ENCODE results near the gene TOX2.
"Not testable (repeated sequence)": the region's sequence is repeated elsewhere in the genome, so short reads cannot be mapped to it uniquely, and the experiment has no call there.

Gene TOX2

DNA sequence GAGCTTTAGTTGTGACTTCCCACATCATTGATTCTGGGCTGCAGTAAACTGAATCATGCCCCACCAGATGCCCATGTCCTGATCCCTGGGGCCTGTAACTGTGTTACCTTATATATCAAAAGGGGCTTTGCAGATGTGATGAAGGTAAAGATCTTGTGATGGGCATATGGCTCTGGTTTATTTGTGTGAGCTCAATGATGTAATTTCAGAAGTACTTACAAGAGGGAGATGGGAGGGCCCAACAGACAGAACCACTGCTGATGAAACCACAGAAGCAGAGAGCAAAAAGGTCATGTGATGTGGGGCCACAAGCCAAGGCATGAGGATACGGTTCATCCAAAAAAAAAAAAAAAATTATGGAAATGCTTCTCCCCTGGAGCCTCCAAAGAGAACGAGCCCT lies 118.7 kb downstream of the TOX2 start:
- DNase-seq (ENCODE audit: low read depth), result no peak

GRCh38 chr20:44033873-44034272 lies 119.2 kb downstream of the TOX2 start:
- DNase-seq (ENCODE audit: low read depth), result no peak

DNA sequence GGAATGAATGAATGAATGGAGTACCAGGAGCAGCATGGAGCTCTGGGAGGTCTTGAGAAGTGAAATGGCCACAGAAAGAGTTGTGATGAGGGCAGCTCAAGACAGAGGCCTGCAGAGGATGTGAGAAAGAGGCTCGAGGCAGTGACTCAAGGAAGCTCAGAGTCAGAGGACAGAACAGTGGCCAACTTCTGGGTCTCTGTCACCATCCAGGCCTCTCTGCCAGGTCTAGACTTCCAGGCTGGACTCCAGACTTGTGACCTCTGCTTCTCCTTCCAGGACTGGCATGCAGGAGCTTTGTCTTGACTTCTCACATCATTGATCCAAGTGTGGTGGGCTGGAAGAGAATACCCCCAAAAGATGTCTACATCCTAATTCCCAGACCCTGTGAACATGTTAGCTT lies 119.8 kb downstream of the TOX2 start:
- DNase-seq (ENCODE audit: low read depth), result no peak

DNA sequence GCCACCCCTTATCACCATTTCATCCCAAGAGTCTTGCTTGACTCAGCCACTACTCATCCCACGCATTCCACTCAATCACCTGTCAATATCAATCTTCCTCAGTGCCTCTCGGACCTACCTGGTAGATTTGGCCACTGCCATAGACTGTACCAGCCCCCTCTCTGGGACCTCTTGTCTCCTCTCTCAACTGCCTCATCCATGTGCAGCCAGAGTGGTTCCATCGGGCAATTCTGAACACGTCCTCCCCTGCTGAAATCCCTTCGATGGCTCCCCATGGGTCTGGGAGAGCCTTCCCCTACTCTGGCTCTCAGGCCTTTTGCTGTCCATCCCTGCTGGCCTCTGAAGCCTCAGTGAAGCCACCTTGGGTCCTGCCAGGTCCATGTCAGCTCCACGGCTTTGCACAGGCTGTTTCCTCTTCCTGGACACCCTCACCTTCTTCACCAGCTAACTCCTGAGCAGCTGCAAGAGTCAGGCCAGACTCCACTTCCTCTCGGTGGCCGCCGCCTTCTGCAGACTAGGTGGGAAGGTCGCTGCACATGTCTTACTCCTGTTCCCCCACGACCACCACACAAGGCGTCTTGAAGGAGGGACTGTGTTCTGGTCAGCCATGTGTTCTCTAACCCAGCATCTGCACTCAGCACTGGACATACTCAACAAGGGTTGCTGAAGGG lies 120.4 kb downstream of the TOX2 start:
- DNase-seq (ENCODE audit: low read depth), result no peak

DNA sequence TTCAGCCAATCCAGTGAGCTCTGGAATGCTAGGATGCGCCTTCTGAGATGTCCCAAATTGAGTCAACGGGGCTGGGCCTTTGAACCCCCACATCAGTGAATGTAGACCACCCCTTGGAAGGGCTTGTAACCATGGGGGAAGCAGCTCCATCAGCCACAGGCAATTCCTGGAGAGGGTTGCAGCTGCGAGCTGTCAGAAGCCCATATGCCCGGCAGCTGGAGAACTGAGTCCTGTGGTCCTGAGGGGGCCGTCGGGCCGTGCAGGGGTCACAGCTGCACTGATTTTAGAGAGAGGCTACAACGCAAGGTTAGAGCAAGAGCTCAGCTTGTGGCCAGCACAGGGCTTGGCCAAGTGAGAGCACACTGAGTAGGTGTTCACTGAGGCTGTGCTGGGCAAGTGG lies 121.3 kb downstream of the TOX2 start:
- DNase-seq (ENCODE audit: low read depth), result no peak

GRCh38 chr20:44036441-44036840 lies 121.8 kb downstream of the TOX2 start:
- DNase-seq (ENCODE audit: low read depth), result no peak

DNA sequence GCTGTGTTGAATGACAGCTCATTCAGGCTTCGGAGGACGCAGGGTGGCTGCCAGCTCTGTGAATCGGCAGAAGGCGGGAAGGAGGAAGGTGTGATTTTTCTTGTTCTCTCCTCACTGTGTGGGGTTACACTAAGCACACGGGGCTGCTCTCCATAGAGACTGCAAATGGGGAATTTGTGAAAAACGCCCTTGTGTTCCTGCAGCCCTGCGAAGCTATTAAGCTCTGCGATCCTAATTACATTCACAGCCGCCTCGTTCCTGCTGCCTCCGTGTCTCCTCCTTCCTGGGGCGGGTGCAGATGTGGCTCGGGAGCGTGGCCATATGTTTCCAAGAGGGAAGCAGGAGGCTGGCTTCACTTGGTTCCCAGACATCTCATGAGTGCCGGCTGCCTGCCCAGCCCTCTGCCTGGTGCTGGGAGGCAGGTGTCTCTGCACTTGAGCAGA lies 124.0 kb downstream of the TOX2 start:
- DNase-seq (ENCODE audit: low read depth), result no peak

DNA sequence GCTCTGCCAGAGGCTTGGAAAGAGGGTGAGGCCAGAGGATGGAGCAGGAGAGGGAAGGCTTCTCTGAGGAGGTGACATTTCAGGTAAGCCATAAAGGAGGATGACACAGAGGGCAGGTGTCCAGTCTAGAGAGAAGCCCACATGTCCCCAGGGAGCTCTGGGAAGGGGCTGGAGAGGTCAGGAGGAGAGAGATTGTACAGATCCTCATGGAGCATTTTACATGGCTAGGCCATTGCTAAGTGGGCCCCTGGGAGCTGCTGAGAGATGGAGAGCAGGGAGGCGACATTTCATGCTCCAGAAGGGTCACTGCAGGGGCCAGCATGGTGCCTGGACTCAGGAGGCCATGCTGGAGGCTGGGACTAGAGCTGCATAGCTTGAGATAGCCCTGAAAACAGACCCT lies 124.5 kb downstream of the TOX2 start:
- no peak for DNase-seq (ENCODE audit: low read depth)

GRCh38 chr20:44039741-44040140 lies 125.1 kb downstream of the TOX2 start:
- DNase-seq (ENCODE audit: low read depth), result no peak

GRCh38 chr20:44040202-44040915 lies 125.7 kb downstream of the TOX2 start:
- DNase-seq (ENCODE audit: low read depth), result no peak

DNA sequence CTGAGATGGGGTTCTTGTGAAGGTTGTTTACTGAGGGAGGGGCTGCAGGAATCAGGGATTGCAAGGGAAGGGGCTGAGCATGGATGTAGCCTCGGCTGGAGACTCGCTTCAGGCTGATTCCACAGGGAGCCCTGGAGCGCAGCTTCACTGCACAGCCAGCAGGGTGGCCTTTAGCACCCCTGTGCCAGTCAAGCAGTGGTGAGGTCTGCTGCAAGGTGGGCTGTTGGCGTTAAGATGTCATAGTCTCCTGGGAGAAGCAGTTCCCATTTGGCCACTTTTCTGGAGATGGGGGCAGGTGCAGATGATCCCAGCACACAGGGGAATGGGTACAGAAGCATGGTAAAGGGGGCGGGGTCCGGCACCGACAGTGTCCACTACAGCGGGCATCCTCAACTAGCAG lies 126.3 kb downstream of the TOX2 start:
- DNase-seq (ENCODE audit: low read depth), result no peak

DNA sequence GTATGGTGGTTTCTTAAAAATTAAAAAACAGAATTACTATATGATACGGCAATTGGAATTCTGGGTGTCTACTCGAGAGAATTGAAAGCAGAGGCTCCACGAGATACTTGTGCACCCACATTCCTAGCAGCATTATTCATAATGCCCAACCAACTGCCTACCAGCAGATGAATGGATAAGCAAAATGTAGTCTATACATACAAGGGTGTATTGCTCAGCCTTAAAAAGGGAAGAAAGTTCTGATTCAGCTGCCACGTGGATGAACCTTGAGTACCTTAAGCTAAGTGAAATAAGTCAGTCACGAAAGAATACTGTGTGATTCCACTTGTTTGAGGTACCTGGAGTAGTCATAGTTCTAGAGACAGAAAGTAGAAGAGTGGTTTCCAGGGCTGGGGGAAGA lies 130.1 kb downstream of the TOX2 start:
- not testable (repeated sequence) for DNase-seq (ENCODE audit: low read depth)

- DNase-seq (ENCODE audit: low read depth), result no peak
Measured at GRCh38 chr20:44050327-44050726, 135.7 kb downstream of the TOX2 start.

GRCh38 chr20:44050925-44051660 lies 136.4 kb downstream of the TOX2 start:
- no peak for DNase-seq (ENCODE audit: low read depth)

- DNase-seq (ENCODE audit: low read depth), result no peak
Measured at GRCh38 chr20:44051661-44052000, 137.0 kb downstream of the TOX2 start.

- no peak for DNase-seq (ENCODE audit: low read depth)
Measured at GRCh38 chr20:44052166-44052565, 137.5 kb downstream of the TOX2 start.

DNA sequence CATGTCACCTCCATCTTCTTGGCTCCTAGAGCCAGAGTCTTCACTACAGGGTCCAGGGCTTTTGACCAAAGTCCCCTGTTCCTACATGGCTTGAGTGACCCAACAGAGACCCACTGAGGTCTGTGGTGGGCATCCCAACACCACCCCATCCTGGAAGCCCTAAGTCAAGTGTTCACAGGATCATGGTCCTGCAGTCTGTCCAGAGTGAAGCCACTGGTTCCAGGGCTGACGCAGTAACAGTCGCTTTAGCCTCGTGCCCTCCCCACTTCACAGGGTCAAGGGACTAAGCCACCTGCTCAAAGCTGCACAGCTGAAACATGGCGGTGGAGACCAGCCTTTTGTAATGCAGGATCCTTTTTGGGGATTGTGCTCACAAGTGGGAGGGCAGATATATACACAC lies 138.4 kb downstream of the TOX2 start:
- no peak for DNase-seq (ENCODE audit: low read depth)

GRCh38 chr20:44054118-44054517 lies 139.5 kb downstream of the TOX2 start:
- DNase-seq (ENCODE audit: low read depth), result no peak

GRCh38 chr20:44054849-44055248 lies 140.2 kb downstream of the TOX2 start:
- no peak for DNase-seq (ENCODE audit: low read depth)

DNA sequence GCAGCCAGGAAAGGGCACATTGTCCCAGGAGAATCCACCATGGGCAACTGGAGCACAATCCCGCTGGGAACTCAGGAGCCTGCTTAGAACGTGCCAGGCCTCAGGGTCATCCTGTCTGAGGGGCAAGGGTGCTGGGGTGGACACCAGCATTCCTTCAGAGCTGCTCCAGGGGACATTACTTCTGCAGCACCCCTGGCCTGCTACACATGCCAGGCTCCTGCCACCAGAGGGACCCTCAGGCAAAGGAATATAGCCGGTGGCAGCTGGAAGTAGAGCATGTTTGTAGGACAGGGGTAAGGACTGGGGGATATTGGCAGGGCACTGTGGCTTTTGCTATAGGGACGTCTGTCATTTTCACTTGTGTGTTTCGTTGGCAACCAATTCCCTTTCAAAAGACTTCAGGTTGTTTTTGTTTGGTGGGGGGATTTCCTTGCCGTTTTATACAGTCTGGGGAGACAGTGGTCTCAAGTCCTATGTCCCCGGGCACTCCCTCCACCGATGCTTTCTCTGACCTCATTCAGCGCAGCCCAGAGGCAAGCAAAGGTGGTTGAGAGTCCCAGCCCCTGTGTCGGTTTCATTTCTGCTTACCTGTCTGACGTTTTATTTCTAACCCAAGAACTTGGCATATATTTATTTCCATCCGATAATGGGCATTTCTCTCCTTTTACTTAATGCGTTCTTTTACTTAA lies 141.5 kb downstream of the TOX2 start:
- no peak for DNase-seq (ENCODE audit: low read depth)

DNA sequence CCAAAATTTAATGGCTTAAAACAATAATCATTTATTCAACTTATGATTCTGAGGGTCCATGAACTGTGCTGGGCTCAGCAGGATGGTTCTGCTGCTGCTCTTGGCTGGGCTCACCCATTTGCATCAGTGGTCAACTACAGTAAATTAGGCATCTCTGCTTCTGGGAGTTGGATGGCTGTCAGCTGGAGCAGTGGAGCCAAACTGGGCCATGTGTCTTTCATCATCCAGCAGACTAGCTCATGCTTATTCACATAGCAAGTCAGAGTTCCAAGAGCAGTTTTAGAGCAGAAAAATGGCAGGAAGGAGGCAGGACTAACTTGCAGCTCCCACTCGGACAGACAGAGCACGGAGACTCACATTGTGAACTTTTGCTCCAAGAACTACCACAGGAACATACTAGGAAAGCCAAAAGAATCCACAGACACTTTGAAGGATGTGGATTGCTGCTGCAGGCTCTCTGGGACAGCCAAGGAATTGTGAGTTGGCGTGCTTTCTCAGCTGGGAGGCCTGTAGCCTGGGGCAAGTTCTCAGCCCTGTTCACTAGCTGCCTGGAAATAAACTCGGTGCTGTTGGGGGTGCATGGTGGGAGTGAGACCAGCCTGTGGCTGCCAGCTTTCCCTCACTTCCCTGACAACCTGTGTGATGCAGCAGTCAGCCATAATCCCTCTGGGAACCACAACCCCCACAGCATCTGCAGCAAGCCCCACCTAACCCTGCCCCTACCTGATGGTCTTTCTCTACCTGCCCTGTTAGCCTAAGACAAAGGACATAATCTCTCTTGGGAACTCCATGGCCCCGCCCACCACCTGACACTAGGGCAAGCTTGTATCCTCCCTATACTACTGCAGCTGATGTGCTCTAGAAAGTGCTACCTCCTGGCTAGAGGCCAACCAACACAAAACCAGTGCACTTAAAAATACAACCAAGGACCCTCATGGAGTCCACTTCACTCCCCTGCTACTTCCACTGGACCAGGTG lies 143.3 kb downstream of the TOX2 start:
- DNase-seq (ENCODE audit: low read depth), result no peak
